ENCODE data around the gene RSBN1. TPM values are rescaled to one million over a fixed set of nuclear protein-coding genes. Genes with fewer than 3 reads are reported as not detected.

The RSBN1 gene
- total RNA-seq, 1 experiment from 2014 or later, result 15.5 TPM

GRCh38 chr1:113804421-113805255 lies 7.6 kb downstream of the RSBN1 start:
- ATAC-seq (no peak), DNase-seq (ENCODE audit: low spot score) (no peak)
- ChIA-PET POLR2A (interaction anchor here (0.6 kb wide), 2 partner anchors 46 to 73 kb away, joined by 3 read pairs; no protein-coding TSS in a partner anchor), CTCF (interaction anchor here (0.7 to 1.1 kb wide), 6 partner anchors 7 to 663 kb away, joined by 3 to 5 read pairs (median 4); partner anchors contain the start of gene RSBN1)
- TF ChIP-seq EMX1 (CRISPR knock-in tag; IDR thresholded peaks at IDR 0.05) (no peak), ZNF671 (CRISPR knock-in tag; IDR thresholded peaks at IDR 0.05) (no peak), ZNF532 (CRISPR knock-in tag; IDR thresholded peaks at IDR 0.05; ENCODE audit: borderline replicate concordance) (no peak), ZNF232 (CRISPR knock-in tag; IDR thresholded peaks at IDR 0.05) (no peak), PRDM15 (CRISPR knock-in tag; IDR thresholded peaks at IDR 0.05) (no peak), NR2C2 (CRISPR knock-in tag; IDR thresholded peaks at IDR 0.05) (no peak), E2F5 (CRISPR knock-in tag; IDR thresholded peaks at IDR 0.05) (no peak), ZNF219 (CRISPR knock-in tag; IDR thresholded peaks at IDR 0.05; ENCODE audit: borderline replicate concordance) (no peak), ZBTB43 (CRISPR knock-in tag; IDR thresholded peaks at IDR 0.05) (no peak), RORB (CRISPR knock-in tag; IDR thresholded peaks at IDR 0.05) (no peak), ATF2 (CRISPR knock-in tag; IDR thresholded peaks at IDR 0.05; ENCODE audit: borderline replicate concordance, low read depth) (no peak), CTCF (IDR thresholded peaks at IDR 0.05) (no peak), NR3C1 (CRISPR knock-in tag; conservative IDR thresholded peaks at IDR 0.05; ENCODE audit: low read depth) (no peak), ERG (CRISPR knock-in tag; IDR thresholded peaks at IDR 0.05) (no peak), HMGA2 (CRISPR knock-in tag; IDR thresholded peaks at IDR 0.05) (no peak), ESRRA (CRISPR knock-in tag; IDR thresholded peaks at IDR 0.05; ENCODE audit: borderline replicate concordance) (no peak), AR (CRISPR knock-in tag; IDR thresholded peaks at IDR 0.05) (no peak)
- H3K4me1 Mint-ChIP-seq, result peaks cover 22% of the 10 kb centered on the region
- H3K27me3 Mint-ChIP-seq (ENCODE audit: low read depth), result no peaks in the 10 kb centered on the region
- H3K36me3 Mint-ChIP-seq, result peaks cover 6% of the 10 kb centered on the region
- H3K9me3 Mint-ChIP-seq, result peaks cover 4% of the 10 kb centered on the region; the same call in 1 of the 2 replicates
- H3K4me3 Mint-ChIP-seq, result no peak overlapping the region
- H3K27ac Mint-ChIP-seq, result peak overlapping the region; percentile 45; the same call in 1 of the 2 replicates
